Measurements from ENCODE around the gene MGARP.
"Not testable (repeated sequence)": the region's sequence is repeated elsewhere in the genome, so short reads cannot be mapped to it uniquely, and the experiment has no call there.

The MGARP gene

DNA sequence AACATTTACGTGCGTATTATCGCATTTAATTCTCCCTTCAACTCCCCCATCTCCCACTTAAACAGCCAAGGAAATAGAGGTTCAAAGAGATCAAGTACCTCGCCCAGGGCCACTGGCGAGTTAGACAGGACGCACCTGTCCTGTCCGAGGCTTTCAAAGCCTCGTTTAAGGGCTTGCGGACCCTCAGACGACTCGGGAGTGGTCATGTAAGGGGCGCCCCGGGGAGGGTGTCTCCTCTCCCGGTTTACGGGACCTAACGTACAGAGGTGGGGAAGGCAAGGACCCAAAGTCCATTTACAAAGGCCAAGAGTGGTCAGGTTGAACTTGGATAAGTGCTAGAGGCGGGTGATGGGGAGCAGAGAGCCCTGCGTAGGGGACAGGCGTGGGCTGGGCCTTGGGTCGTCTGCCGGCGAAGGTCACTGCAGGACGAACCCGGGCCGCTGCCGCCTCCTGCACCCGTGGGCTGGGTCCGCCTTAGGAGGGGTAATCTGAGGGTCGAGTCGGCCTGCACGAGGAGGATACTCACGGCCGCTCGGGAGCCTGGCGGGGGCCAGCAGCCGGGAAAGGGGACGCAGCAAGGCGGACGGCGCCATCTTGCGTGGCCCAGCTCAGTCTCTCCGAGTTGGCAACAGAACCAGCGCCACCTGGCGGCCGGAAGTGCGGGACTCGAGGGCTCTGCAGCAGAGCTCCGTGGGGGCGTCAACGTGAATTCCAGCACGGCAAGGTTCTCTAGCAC lies 15.3 kb upstream of the MGARP start:
- peak; percentile 97 for DNase-seq

DNA sequence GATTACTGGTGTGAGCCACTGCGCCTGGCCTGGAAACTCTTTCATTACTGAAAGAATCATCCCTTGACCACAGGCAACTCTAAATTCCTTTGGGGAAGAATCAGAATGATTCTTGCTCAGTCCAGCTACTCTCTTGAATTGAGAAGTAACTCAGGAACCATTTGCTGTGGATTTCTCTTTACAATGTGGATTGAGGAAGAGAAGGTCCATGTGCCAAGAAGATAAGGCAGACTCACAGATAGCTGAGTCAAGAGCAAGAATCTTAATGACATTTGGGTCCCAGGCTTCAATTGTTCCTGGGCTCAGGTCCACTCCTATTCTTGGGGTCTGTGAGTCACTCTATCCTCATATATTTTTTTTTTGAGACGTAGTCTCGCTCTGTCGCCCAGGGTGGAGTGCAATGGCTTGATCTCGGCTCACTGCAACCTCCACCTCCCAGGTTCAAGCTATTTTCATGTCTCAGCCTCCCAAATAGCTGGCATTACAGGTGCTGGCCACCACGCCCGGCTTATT lies 6.2 kb upstream of the MGARP start:
- no peak for DNase-seq

DNA sequence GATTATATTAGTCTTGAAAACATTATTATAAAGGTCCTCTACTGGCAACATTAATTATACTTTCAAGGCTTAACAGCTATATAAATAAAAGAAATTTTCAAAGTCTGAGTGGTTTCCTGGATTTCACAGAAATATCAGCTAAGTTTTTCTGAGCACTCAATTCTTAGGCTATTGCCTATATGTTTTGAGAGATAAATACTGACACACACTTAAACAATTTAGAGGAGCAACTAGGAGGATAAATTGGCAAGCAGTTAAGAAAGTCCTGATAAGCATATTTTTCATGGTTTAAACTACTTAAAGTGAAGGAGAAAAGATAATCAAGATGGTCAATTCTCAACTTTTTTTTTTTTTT lies 2.7 kb upstream of the MGARP start:
- no peak for DNase-seq

DNA sequence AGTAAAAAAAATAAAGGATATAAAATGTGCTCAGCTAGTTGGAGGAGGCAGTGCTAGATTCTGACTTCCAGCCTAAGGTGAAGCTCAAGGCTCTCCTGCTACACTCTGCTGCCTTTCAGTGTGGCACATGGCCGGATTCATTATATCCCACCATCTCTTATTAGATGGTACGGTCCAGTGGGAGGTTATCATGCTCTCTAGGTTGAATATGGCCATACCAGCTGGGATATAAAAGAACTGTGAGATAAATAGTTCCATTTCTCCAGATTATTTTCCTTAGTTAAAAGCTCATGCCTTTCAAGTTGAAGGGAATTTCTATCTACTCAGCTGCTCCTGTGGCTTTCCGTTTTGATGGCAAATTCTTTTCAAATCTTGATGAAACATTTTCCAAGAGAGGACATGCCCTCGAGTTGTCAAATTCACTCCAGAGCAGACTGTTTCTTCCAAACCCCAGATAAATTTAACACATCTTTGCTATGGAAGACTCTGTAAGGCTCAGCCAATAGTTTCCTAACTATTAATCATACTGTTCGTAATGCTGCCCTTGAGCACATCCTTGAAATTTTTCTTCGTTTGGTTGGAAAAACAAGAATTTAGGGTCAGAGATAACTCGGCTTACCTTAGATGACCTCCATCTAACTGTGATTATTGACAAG lies 2.2 kb upstream of the MGARP start:
- DNase-seq, result no peak

DNA sequence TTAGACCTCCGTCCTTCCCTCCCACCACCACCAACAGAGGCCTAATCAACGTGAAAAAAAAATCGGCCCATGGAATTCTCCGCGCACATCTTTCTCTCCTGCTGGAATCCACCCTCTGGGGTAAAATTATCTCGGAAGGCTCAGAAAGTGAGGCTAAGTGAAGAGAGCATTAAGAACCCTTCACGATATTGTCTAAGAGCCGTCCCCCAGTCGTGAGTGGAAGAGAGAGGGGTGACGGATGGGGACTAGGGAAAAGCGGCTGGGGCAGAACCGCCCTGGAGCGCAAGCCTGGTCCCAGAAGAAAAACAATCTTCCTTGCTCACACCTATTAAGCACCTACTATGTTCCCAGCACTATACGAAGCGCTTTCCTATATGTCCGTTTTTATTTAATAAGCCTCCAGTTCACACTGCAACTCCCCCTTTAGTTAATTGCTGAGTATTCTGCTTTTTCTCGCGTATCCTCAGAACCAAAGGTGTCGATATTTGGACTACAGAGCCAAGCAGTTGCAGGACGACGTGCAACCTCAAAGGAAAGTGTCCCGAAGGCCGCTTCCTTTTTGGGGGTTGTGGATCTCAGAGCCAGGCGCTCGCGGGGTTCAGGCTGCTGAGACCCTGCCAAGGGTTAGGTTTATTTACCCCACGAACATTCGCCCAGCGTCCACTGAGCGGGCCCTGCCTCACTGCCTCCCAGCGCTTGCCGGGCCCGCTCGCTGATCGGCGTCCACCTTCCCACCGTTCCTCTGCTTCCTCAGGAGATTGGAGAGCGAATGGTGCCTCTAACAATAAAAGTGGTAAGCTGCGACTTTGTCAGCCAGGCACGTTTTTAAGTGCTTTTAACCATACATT lies 889 bp downstream of the MGARP start:
- no peak for DNase-seq

DNA sequence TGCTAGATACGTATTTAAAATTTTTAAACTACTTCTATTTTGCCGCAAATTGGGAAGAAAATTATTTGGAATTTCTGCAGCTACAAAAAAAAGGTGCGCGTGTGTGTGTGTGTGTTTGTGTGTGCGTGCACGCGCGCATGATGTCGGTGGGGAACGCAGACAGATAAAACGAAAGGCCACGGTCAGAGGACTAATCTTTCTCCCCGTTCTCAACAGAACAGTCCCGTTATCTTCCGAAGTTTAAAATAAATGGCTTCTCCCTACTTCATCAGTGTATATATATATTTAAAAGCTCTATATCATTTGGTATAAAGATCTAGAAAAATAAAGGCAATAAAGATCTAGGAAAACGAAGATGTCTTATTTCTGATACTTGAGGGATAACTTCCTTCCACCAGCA lies 1.5 kb downstream of the MGARP start:
- no peak for DNase-seq

DNA sequence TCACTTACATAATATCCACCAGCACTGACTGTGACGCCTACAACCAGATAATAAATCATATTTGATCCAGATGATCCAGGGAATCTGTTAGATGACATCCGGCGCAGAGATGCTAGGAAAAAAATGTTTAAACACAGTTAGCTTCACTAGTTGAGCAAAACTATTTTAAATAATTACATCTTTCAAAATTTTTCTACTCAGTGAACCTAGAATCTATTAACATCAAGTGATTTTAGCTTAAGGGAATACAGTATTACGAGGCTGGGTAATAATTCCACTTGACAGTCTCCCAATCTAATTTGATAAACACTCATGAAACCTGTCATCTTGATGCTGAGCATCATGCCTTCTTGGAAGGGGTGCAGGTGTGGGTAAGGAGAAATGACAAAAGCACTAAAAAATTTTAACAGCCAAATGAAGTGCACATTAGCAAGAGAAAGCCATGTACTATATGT lies 4.7 kb downstream of the MGARP start:
- no peak for DNase-seq

DNA sequence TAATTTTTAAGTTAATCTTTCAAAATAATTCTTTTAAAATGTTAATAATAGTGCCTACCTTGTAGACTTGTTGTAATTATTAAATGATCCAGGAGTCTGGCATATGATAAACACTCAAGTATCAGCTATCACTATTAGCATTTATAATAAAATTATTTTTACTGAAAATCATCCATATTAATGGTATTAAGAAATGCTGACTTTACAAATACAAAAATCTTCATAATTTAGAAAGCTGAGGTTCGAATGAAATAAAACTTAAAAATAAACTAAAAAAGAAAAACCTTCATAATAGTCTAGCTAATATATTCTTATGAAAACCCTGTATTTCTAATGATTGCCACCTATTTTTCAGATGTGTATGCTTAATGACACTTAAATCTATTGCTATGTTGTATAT lies 5.2 kb downstream of the MGARP start:
- DNase-seq, result no peak

DNA sequence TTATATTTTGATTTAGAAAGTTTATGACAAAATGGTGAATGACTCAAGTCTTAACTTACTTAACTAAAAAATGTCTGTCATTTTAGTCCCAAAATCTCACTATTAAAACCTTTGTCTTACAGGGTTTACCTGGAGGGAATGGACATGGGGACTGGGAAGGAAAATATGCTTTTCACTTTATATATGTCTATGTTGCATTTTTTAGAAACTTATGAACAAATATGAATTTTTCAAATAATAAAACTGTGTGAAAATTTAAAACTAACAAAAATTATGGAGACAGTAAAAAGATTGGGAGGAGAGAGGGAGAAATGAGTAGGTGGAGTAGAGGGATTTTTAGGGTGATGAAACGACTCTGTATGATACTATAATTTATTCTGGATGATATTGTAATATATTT lies 6.2 kb downstream of the MGARP start:
- no peak for DNase-seq

DNA sequence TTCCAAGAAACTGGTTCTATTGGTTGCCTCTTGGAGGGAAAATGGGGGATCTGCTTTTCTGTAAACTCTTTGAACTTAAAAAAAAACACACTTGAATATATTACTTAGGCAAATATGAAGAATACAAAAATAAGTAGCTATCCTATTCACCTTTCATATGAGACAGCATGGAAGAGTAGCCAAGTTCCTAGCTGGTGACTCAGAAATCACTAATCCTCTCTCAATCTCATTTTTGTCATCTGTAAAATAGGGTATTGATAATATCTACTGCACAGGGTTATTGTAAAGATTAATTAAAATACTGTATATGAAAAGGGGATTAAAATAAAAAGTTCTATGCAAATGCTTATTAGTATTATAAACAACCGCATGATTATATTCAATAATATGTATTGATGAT lies 12.7 kb downstream of the MGARP start:
- DNase-seq, result no peak

DNA sequence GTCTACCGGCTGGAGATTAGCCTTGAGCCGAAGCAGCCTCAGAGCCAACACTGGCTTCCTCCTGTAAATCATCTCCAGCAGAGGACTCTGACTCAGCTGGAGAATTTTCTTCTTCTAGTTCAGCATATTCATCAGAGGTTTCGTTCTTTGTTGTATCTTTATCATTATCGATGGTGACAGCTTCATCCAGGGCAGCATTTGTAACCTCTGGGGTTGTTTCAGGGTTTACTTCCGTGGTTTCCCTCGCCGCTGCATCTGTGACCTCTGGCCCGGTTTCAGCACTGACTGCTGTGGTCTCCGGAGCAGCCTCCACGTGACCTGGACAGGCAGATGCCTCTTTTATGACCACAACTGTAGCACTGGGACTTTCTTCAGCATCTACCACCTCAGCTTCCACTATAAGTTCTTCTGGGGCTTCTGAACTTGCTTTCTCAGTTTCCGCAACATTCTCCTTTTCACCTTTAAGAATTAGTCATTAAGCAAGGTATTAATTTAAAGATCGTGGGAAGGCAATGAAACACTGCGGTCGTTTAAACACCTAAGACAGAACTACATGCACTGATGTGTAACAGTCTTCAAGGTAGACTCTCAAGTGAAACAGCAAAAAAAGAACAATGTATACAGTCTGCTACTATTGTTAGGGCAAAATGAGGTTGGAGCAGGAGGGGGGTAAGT lies 13.3 kb downstream of the MGARP start:
- peak; percentile 78 for DNase-seq

DNA sequence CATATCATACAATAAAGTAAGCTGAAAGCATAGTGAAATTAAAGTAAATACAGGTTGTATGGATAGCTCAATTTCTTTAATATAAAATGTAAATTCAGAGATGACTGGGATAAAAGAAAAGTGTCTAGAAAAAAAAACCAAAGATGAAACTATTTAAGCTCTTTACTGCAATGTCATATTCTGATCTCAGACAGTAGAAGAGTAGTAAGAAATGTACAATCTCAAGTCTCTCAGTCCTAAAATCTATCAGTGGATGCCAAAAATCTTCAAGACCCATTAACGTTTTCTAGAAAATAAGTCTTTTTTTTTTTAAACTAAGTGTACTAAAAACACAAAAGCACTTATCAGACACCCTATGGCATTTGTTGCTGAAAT lies 13.8 kb downstream of the MGARP start:
- no peak for DNase-seq

DNA sequence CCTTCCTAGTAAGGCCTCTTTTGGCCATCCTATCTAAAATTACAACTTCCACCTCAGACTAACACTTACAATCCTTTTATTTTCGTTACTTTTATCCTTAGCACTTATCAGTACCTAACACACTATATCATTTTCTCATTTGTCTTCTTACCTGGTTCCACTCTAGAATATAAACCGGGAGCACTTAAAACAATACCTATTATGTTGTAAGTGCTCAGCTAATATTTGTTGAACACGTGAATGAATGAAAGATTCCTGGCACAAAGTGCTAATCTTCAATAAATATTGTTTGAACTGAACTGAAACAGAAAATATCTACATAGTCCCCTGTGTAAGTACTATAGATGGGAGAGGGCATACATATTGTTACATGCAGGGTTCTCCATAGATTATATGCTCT lies 14.4 kb downstream of the MGARP start:
- no peak for DNase-seq

DNA sequence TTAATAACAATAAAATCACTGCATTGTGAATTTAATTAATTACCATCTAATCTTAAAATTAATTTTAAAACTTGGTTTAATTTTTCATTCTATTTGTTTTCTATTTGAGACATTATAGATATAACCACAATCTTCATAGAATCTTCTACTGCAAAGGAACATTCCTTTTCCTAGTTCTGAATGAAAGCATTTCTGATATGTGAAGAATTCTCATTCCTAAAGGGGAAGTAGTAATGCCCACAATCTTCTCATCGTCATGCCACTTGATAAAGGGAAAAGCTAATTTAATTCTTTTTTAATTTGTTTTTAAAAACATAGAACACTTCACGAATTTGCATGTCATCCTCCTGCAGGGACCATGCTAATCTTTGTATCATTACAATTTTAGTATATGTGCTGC lies 23.7 kb downstream of the MGARP start:
- no peak for DNase-seq

DNA sequence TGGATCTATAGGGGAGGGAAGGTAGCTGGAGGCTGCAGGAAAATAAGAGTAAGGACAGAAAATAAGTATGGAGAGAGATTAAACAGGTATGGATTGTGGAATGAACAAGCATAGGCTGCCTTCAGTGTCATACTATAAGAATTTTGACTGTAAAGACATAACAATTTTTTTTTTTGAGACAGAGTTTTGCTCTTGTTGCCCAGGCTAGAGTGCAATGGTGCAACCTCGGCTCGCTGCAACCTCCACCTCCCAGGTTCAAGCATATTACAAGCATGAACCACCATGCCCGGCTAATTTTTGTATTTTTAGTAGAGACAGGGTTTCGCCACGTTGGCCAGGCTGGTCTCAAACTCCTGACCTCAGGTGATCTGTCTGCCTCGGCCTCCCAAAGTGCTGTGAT lies 24.4 kb downstream of the MGARP start:
- DNase-seq, result not testable (repeated sequence)

DNA sequence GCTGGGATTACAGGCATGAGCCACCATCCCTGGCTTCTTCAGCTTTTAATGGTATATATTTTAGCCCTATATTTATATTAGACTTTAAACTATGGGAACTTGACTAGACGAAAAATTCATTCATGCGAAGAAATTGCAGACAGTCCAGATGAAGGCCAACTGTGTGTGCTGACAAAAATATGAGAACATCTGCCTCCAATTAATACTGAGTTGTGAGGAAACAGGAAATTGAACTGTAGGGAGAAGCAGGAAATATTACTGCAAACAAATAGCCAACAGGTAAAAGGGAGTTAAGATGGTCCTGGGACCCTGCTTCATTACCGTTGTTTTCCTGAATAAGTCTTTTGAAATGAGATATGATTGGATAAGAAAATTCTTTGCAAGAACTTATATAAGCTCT lies 26.3 kb downstream of the MGARP start:
- DNase-seq, result no peak

DNA sequence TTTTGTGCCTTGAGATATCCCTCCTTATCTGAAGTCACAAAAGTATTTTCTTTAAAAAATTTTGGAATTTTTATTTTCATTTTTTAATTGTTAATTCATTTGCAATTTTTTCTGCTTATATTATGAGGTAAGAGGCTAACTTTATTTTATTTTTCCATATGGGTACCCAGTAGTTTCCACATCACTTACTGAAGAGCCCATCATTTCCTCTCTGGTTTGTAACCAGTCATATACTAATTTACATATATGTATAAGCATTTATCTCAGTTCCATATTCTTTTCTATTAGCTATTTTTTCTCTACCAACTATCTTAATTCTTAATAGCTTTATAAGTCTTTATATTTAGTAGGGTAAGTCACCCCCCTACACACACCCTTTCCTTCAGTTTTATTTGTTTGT lies 27.0 kb downstream of the MGARP start:
- DNase-seq, result no peak

DNA sequence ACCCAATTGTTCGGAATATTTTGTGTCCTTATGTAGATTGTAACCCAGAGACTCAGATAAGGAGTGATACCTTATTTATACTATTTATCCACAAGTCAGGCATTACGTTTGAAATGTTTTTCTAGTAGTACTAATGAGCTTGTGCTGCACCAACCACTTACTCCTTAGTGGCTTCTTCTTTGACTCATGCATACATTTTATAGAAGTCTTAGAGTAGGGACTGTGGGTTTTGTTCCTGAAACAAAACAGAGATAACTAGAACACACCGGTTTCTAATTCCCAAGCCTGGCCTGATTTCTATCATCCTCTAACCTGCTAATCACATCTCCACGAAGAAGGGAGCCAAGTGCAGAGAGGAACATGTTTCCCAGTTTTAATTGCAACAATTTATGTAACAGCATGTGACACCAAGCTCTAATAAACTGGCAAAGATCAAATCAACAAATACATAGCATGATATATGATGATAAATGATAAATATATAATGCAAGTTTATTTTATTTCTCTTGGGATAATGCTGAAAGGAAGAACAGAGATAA lies 32.3 kb downstream of the MGARP start:
- DNase-seq, result no peak

DNA sequence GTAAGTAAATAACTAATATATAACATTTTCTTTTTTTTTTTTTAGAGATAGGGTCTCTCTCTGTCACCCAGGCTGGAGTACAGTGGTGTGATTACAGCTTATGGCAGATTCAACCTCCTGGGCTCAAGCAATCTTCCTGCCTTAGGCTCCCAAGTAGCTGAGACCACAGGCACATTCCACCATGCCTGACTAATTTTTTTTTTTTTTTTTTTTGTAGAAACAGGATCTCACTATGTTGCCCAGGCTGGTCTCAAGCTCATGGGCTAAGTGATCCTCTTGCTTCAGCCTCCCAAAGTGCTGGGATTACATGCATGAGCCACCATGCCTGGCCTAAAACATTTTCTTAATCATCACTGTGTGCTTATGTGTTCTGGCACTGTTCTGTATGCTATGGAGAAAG lies 32.8 kb downstream of the MGARP start:
- no peak for DNase-seq

DNA sequence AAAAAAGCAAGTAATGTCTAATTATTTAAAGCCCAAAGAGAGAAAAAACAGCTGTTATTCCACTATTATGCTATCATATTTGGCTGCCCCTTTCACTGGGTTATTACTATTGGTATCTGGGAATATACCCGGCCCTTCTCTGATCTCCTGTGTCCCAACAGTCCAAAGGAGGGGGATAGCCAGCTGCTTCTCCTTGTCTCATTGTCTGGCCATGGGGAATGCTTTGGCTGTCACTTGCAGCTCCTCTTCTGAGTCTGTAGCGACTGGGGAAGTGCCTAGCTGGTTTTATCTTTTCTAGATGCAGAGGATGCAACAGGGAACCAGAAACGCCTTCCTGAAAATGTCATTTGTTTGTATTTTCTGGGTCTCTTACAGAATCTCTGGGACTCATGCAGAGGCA lies 33.9 kb downstream of the MGARP start:
- no peak for DNase-seq

DNA sequence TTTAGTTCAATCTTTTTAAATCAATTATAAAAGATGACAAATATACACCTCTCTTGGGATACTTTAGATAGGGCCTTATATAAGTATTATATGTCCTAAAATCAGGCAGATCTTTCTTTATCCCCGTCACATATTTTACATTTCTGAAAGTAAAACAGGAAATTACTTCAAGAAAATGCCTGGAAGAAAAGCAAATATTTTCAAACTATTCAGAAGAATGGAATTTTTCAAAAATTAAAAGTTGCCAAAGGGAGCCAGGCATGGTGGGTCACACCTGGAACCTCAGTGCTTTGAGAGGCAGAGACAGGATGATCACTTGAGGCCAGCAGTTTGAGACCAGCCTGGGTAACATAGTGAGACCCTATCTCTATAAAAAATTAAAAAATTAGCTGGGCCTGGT lies 34.4 kb downstream of the MGARP start:
- DNase-seq, result no peak

DNA sequence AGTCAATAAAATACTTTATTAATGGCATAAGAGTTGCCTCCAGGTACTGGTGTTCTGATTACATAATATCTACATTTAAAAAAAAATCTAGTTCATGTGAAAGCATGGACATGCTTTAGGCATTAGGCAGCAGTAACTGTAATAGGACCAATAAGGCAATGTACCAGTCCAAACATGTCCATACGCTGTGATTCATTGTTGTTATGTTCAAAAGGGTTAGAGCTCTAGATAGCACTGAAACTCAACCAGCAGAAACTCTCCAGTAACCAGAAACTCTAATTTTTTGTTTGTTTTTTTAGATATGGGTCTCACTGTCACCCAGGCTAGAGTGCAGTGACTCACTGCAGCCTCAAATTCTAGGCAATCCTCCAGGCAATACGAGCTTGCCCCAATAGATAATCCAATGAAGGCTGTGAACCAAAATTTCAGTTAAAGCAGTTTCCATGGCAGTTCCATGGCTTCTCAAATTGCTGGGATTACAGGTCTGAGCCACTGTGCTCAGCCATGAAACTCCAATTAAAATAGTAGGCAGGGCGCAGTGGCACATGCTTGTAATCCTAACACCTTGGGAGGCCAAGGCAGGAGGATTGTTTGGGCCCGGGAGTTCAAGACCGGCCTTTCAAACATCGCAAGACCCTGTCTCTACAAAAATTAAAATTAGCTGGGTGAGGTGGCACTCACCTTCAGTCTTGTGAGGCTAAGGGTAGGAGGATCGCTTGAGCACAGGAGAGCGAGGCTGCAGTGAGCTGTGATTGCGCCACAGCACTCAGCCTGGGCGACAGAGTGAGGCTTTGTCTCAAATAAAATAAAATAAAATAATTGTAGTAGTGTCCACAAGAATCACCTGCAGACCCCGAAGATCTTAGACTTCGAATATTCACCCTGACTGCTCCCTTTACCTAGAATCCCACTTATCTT lies 36.3 kb downstream of the MGARP start:
- no peak for DNase-seq

All from CD4-positive, alpha-beta T cell treated with Interleukin-10 for 1 hour (primary cell).